Tibial nerve (tissue), 4 donors: Measurements from ENCODE around the gene PREX1.

ENCODE experiments used
- CTCF ChIP-seq, 5 experiments: fragments of 200-600 bp in 3 of 5; fragments of 450-650 bp in 2 of 5; sonication (generic) in 3 of 5; IDR thresholded peaks; one replicate each; pipeline ENCODE4 v1.5.1; 2016 to 2019; ENCODE audit warnings: antibody characterized with exemption in 5 of 5, mild to moderate bottlenecking in 3 of 5, moderate library complexity in 2 of 5
- EP300 ChIP-seq, 2 donors: sonication (generic); formaldehyde crosslinking; IDR thresholded peaks; one replicate each; pipeline ENCODE4 v1.6.1; 2017; ENCODE audit warnings: antibody characterized with exemption in 2 of 2, mild to moderate bottlenecking in 1 of 2
- POLR2A ChIP-seq, 2 donors: fragments of 450-650 bp; IDR thresholded peaks; one replicate each; pipeline ENCODE4 v1.6.1; 2017; ENCODE audit warnings: antibody characterized with exemption in 2 of 2, mild to moderate bottlenecking in 2 of 2, moderate library complexity in 2 of 2

- no peak for TF ChIP-seq CTCF (IDR thresholded peaks at IDR 0.05)
- TF ChIP-seq EP300 (IDR thresholded peaks at IDR 0.05): no peak
- no peak for TF ChIP-seq POLR2A (IDR thresholded peaks at IDR 0.05)
Measured at GRCh38 chr20:48785256-48785655, 42.5 kb downstream of the PREX1 start.
